Activated naive CD8-positive, alpha-beta T cell treated with anti-CD3 and anti-CD28 coated beads for 36 hours (primary cell): ENCODE data around the gene SH3TC2. TPM values are rescaled to one million over a fixed set of nuclear protein-coding genes. Genes with fewer than 3 reads are reported as not detected.

Experiments used
- DNase-seq: peaks from one replicate; pipeline ENCODE4 v3.0.0; 2021
- H3K27ac Mint-ChIP-seq: one replicate; pipeline ENCODE4 v1.8.0; 2022; ENCODE audit warnings: mild to moderate bottlenecking, moderate library complexity, mixed read lengths
- H3K27me3 Mint-ChIP-seq: one replicate; pipeline ENCODE4 v1.8.0; 2022; ENCODE audit warnings: mild to moderate bottlenecking, mixed read lengths
- H3K36me3 Mint-ChIP-seq: one replicate; pipeline ENCODE4 v1.8.0; 2021; ENCODE audit warnings: mild to moderate bottlenecking, mixed read lengths
- H3K4me1 Mint-ChIP-seq: one replicate; pipeline ENCODE4 v1.8.0; 2021; ENCODE audit warnings: mixed read lengths
- H3K4me3 Mint-ChIP-seq: one replicate; pipeline ENCODE4 v1.8.0; 2022; ENCODE audit warnings: mild to moderate bottlenecking, moderate library complexity, mixed read lengths
- H3K9me3 Mint-ChIP-seq: one replicate; pipeline ENCODE4 v1.8.0; 2022; ENCODE audit warnings: mixed read lengths
- total RNA-seq, 2 experiments: library from RNA; stranded (reverse); gene quantifications; one replicate each; pipeline ENCODE4 v1.2.3, GENCODE V29; 2021

The SH3TC2 gene
- total RNA-seq, 2 experiments from 2014 or later = not detected

DNA sequence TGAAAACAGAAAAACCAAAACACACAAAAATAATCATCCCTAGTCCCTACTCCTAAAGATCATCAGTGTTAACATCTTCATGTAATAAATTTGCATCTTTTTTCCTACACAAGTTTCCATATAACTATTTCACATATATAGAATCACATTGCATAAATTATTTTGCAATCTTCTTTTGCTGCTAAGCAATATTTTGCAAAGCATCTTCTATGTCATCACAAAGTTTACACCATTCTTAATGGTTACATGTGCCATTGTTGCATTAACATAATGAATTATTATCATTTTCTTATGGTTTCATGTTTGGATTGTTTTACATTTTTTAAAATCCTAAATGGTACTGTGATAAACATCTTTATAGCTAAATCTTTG lies 17.8 kb downstream of the SH3TC2 start:
- H3K27me3 Mint-ChIP-seq = no peaks in the 10 kb centered on the region
- no peak for DNase-seq
- no peak overlapping the region for H3K4me3 Mint-ChIP-seq
- H3K27ac Mint-ChIP-seq = no peak overlapping the region
- no peaks in the 10 kb centered on the region for H3K4me1 Mint-ChIP-seq
- H3K36me3 Mint-ChIP-seq = no peaks in the 10 kb centered on the region
- H3K9me3 Mint-ChIP-seq = no peaks in the 10 kb centered on the region

GRCh38 chr5:149044453-149045088 lies 18.3 kb downstream of the SH3TC2 start:
- no peaks in the 10 kb centered on the region for H3K36me3 Mint-ChIP-seq
- no peak for DNase-seq
- no peaks in the 10 kb centered on the region for H3K9me3 Mint-ChIP-seq
- no peaks in the 10 kb centered on the region for H3K27me3 Mint-ChIP-seq
- no peak overlapping the region for H3K27ac Mint-ChIP-seq
- peaks cover 2% of the 10 kb centered on the region for H3K4me1 Mint-ChIP-seq
- no peak overlapping the region for H3K4me3 Mint-ChIP-seq

DNA sequence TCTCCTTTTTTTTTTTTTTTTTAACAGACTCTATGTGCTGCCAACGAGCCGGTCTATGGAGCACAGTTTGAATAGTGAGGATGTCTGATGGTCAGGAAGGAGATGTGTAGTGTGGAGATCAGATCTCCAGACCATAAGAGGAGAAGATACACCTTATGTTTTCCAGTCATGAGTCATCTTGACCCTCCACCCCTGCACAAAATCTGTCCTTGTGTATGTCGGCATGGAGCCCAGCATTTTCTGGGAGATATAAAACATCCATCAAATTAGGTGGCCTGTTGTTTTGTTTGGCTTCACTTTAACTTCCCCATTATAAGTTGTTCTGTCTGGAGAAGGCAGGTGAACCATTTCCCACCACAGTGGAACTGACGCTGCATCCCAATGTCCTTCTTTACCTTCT lies 19.2 kb downstream of the SH3TC2 start:
- Mint-ChIP-seq H3K9me3 (no peaks in the 10 kb centered on the region), H3K27ac (no peak overlapping the region), H3K27me3 (no peaks in the 10 kb centered on the region), H3K36me3 (no peaks in the 10 kb centered on the region), H3K4me1 (peaks cover 2% of the 10 kb centered on the region), H3K4me3 (no peak overlapping the region)
- no peak for DNase-seq

- Mint-ChIP-seq H3K27ac (no peak overlapping the region), H3K36me3 (no peaks in the 10 kb centered on the region), H3K27me3 (no peaks in the 10 kb centered on the region), H3K4me3 (no peak overlapping the region), H3K9me3 (no peaks in the 10 kb centered on the region), H3K4me1 (peaks cover 6% of the 10 kb centered on the region)
- DNase-seq = no peak
These were observed 20.0 kb downstream of the SH3TC2 start for GRCh38 chr5:149042865-149043264.

- H3K4me3 Mint-ChIP-seq = no peak overlapping the region
- H3K27me3 Mint-ChIP-seq = peaks cover 2% of the 10 kb centered on the region
- H3K27ac Mint-ChIP-seq = no peak overlapping the region
- peaks cover 13% of the 10 kb centered on the region for H3K4me1 Mint-ChIP-seq
- DNase-seq = no peak
- H3K36me3 Mint-ChIP-seq = no peaks in the 10 kb centered on the region
- no peaks in the 10 kb centered on the region for H3K9me3 Mint-ChIP-seq
These were observed 21.6 kb downstream of the SH3TC2 start for GRCh38 chr5:149041242-149041641.

DNA sequence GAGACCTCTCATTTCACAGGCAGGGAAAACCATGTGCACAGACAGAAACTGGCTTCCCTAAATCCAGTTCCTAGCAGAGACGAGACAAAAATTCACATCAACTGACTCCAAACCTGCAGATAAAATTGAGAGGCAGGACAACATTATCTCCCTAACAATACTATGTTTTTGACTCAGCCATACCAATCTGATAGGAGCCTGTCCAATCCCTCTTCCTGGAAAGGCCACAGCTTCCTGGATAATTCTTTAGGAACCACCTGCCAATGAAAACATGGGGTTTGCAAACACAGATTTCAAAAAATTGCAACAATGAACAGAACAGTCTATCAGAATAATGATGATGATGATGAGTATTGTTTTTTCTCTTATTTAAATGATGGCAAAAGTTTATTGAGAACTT lies 22.4 kb downstream of the SH3TC2 start:
- DNase-seq = no peak
- H3K4me3 Mint-ChIP-seq = no peak overlapping the region
- H3K9me3 Mint-ChIP-seq = no peaks in the 10 kb centered on the region
- no peaks in the 10 kb centered on the region for H3K36me3 Mint-ChIP-seq
- H3K4me1 Mint-ChIP-seq = peaks cover 15% of the 10 kb centered on the region
- no peak overlapping the region for H3K27ac Mint-ChIP-seq
- H3K27me3 Mint-ChIP-seq = peaks cover 9% of the 10 kb centered on the region

DNA sequence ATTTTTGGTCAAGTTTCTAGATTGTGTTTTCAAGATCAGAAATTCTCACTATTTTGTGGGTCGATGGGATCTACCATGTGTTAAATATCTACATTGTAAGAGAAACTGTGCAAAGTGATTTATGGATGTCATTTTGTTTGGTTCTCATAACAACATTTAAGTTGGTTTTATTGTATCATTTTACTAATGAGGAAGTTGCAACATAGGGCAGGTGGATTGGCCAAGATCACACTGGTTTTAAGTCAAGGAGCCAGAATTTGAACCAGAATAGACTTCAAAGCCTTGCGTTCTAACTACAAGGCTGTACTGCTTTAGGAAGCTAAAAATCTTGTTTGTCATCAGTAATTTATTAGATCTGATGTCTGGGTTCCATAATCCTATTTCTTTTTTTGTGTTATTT lies 23.4 kb downstream of the SH3TC2 start:
- Mint-ChIP-seq H3K36me3 (no peaks in the 10 kb centered on the region), H3K27me3 (peaks cover 11% of the 10 kb centered on the region), H3K4me3 (no peak overlapping the region), H3K4me1 (peaks cover 18% of the 10 kb centered on the region), H3K27ac (no peak overlapping the region), H3K9me3 (no peaks in the 10 kb centered on the region)
- no peak for DNase-seq

- H3K36me3 Mint-ChIP-seq = no peaks in the 10 kb centered on the region
- H3K27ac Mint-ChIP-seq = no peak overlapping the region
These were observed 24.4 kb downstream of the SH3TC2 start for GRCh38 chr5:149038336-149039080.

DNA sequence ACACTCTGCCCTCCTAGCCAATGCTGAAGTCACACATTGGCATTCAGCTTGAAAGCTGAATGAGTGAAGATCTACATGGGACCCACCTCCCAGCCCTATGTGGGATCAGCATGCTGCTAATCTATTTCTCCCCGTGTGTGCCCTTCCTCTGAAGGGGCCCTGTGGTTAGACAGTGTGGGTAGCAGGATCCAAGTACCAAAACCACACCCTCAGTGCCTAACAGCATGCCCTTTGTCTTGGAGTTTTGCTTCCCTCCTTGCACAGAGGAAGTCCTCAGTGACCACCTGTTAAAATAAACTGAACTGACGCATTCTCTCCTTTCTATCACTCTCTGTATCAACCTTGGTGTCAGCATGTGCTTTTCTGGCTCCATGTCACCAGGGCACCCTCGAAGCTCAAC lies 25.0 kb downstream of the SH3TC2 start:
- H3K9me3 Mint-ChIP-seq = no peaks in the 10 kb centered on the region
- H3K36me3 Mint-ChIP-seq = no peaks in the 10 kb centered on the region
- H3K27me3 Mint-ChIP-seq = peaks cover 11% of the 10 kb centered on the region
- peak; percentile 8 for DNase-seq
- H3K4me1 Mint-ChIP-seq = peaks cover 18% of the 10 kb centered on the region
- H3K27ac Mint-ChIP-seq = no peak overlapping the region
- no peak overlapping the region for H3K4me3 Mint-ChIP-seq

More at GRCh38 chr5:149038336-149039080, 24.4 kb downstream of the SH3TC2 start:
- peaks cover 11% of the 10 kb centered on the region for H3K27me3 Mint-ChIP-seq
- H3K9me3 Mint-ChIP-seq = no peaks in the 10 kb centered on the region
- peaks cover 18% of the 10 kb centered on the region for H3K4me1 Mint-ChIP-seq
- no peak for DNase-seq
- no peak overlapping the region for H3K4me3 Mint-ChIP-seq

DNA sequence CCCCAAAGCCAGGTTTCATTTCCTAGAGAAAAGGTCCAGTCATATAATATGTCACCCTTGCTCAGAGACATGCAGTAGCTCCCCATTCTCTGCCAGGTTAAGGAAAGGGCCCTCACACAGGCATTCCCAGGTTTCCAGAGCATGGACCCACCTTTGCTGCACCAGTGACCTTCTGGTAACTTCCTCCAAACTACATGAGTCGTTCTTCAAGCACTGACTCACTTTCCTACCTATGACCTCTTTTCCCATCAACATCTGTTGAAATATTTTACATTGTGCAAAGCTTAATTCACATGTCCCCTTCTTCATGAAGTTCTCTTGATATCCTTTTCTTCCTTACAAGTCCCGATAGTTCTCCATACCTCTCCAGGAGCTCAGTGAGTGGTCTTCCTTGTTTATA lies 25.9 kb downstream of the SH3TC2 start:
- no peak for DNase-seq
- Mint-ChIP-seq H3K4me3 (no peak overlapping the region), H3K9me3 (no peaks in the 10 kb centered on the region), H3K27me3 (peaks cover 11% of the 10 kb centered on the region), H3K36me3 (no peaks in the 10 kb centered on the region), H3K27ac (no peak overlapping the region), H3K4me1 (peaks cover 18% of the 10 kb centered on the region)

GRCh38 chr5:149036168-149036567 lies 26.7 kb downstream of the SH3TC2 start:
- Mint-ChIP-seq H3K27me3 (peaks cover 11% of the 10 kb centered on the region), H3K9me3 (no peaks in the 10 kb centered on the region), H3K4me1 (peaks cover 18% of the 10 kb centered on the region), H3K36me3 (no peaks in the 10 kb centered on the region), H3K4me3 (no peak overlapping the region), H3K27ac (no peak overlapping the region)
- DNase-seq = no peak

DNA sequence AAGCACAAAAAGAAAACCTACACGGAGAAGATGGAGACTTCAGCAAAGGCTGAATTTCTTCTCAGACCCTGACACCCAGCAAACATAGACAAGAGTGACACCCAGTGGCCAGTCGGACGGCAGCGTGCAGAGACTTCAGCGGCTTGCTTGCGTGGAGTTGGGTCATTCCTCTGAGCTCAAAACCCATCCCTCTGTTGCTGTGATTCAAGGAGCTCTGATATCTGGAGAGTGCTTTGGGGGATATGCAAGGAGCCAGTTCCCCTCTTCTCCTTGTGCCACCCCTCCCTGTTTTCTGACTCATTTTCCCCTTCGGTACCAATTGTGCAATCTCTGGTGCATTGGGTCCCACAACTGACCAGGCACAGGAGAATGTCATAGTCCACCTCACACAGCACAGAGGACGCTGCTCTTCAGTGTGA lies 27.5 kb downstream of the SH3TC2 start:
- Mint-ChIP-seq H3K27me3 (peaks cover 11% of the 10 kb centered on the region), H3K27ac (no peak overlapping the region), H3K4me3 (no peak overlapping the region), H3K36me3 (no peaks in the 10 kb centered on the region), H3K4me1 (peaks cover 18% of the 10 kb centered on the region), H3K9me3 (no peaks in the 10 kb centered on the region)
- DNase-seq = peak; percentile 64

GRCh38 chr5:149030838-149031397 lies 31.9 kb downstream of the SH3TC2 start:
- Mint-ChIP-seq H3K27ac (no peak overlapping the region), H3K9me3 (no peaks in the 10 kb centered on the region), H3K27me3 (peaks cover 6% of the 10 kb centered on the region), H3K36me3 (no peaks in the 10 kb centered on the region), H3K4me3 (no peak overlapping the region), H3K4me1 (peaks cover 5% of the 10 kb centered on the region)
- DNase-seq = no peak

GRCh38 chr5:149030392-149030791 lies 32.5 kb downstream of the SH3TC2 start:
- no peak overlapping the region for H3K27ac Mint-ChIP-seq
- peaks cover 2% of the 10 kb centered on the region for H3K27me3 Mint-ChIP-seq
- H3K4me1 Mint-ChIP-seq = peaks cover 3% of the 10 kb centered on the region
- no peaks in the 10 kb centered on the region for H3K9me3 Mint-ChIP-seq
- H3K36me3 Mint-ChIP-seq = no peaks in the 10 kb centered on the region
- DNase-seq = no peak
- H3K4me3 Mint-ChIP-seq = no peak overlapping the region

- no peaks in the 10 kb centered on the region for H3K27me3 Mint-ChIP-seq
- DNase-seq = no peak
- H3K4me1 Mint-ChIP-seq = no peaks in the 10 kb centered on the region
- H3K9me3 Mint-ChIP-seq = no peaks in the 10 kb centered on the region
- no peak overlapping the region for H3K27ac Mint-ChIP-seq
- H3K36me3 Mint-ChIP-seq = no peaks in the 10 kb centered on the region
- no peak overlapping the region for H3K4me3 Mint-ChIP-seq
These were observed 33.9 kb downstream of the SH3TC2 start for GRCh38 chr5:149028984-149029383.

- Mint-ChIP-seq H3K9me3 (no peaks in the 10 kb centered on the region), H3K4me3 (no peak overlapping the region), H3K27ac (no peak overlapping the region), H3K27me3 (no peaks in the 10 kb centered on the region), H3K4me1 (no peaks in the 10 kb centered on the region), H3K36me3 (no peaks in the 10 kb centered on the region)
- DNase-seq = no peak
These were observed 34.7 kb downstream of the SH3TC2 start for GRCh38 chr5:149028161-149028560.
